LNCaP clone FGC (cell line): ENCODE data around the gene FBXO42.

Experiments used
- DNase-seq: peaks from one replicate; pipeline ENCODE4 v3.0.0-alpha.2; 2011; ENCODE audit warnings: low read depth
- H3K4me3 ChIP-seq: 2 replicates; pipeline ENCODE4 v1.5.1; 2011; ENCODE audit warnings: mild to moderate bottlenecking, low read depth, low read length, control low read depth
- CTCF ChIP-seq: IDR thresholded peaks from 2 replicates; pipeline ENCODE4 v1.5.1; 2012; ENCODE audit warnings: mild to moderate bottlenecking; ENCODE audit not compliant: control insufficient read depth, insufficient read depth; ENCODE audit errors: extremely low read depth

FBXO42 gene

GRCh38 chr1:16202281-16203210 is 149.7 kb downstream of the FBXO42 start:
- DNase-seq, result no peak
- TF ChIP-seq CTCF, result no peak
- no peak overlapping the region for H3K4me3 ChIP-seq

- H3K4me3 ChIP-seq, result no peak overlapping the region
- TF ChIP-seq CTCF, result no peak
Observed at GRCh38 chr1:16199700-16200099, 152.6 kb downstream of the FBXO42 start.

GRCh38 chr1:16199157-16199501 is 153.2 kb downstream of the FBXO42 start:
- TF ChIP-seq CTCF, result no peak
- no peak for DNase-seq
- H3K4me3 ChIP-seq, result no peak overlapping the region

More at GRCh38 chr1:16199700-16200099, 152.6 kb downstream of the FBXO42 start:
- DNase-seq, result no peak

- no peak for TF ChIP-seq CTCF
- no peak overlapping the region for H3K4me3 ChIP-seq
- no peak for DNase-seq
Observed at GRCh38 chr1:16198444-16199156, 153.7 kb downstream of the FBXO42 start.

GRCh38 chr1:16196874-16197273 is 155.4 kb downstream of the FBXO42 start:
- TF ChIP-seq CTCF, result no peak
- no peak for DNase-seq

More at GRCh38 chr1:16196874-16197273, 155.4 kb downstream of the FBXO42 start:
- no peak overlapping the region for H3K4me3 ChIP-seq
